ENCODE measurements around the gene NCOA3. TPM values are rescaled to one million over a fixed set of nuclear protein-coding genes. Genes with fewer than 3 reads are reported as not detected.

NCOA3 gene
- total and polyA plus RNA-seq, 3 donors from 2014 or later = 18.1 to 32.5 (median 27.6) TPM

- no peaks in the 10 kb centered on the region for H3K36me3 ChIP-seq (ENCODE audit: low read depth, missing control alignments)
- no peaks in the 10 kb centered on the region for H3K4me1 ChIP-seq
- H3K27me3 ChIP-seq = no peaks in the 10 kb centered on the region
- H3K27ac ChIP-seq = no peak overlapping the region
- intact Hi-C loops (cut with DNase I; ENCODE audit: low total_unique reads) = no loop called here
- H3K4me3 ChIP-seq = no peak overlapping the region
- no peaks in the 10 kb centered on the region for H3K9me3 ChIP-seq
- 67 to 83% methylated on average over 9 to 15 of the region's 15 CpGs for WGBS, 2 donors
- peak; percentile 56 for DNase-seq
- TF ChIP-seq POLR2A (IDR thresholded peaks at IDR 0.05) (no peak), CTCF (IDR thresholded peaks at IDR 0.05) (peak in 2 of 3 experiments; percentile 67 to 74)
Measured at GRCh38 chr20:47677635-47678453, 176.2 kb downstream of the NCOA3 start.

- no peak overlapping the region for H3K27ac ChIP-seq
- DNase-seq = no peak
- 95 to 96% methylated on average over 16 to 17 of the region's 17 CpGs for WGBS, 2 donors
- intact Hi-C loops (cut with DNase I; ENCODE audit: low total_unique reads) = no loop called here
- no peaks in the 10 kb centered on the region for H3K27me3 ChIP-seq
- no peaks in the 10 kb centered on the region for H3K9me3 ChIP-seq
- no peaks in the 10 kb centered on the region for H3K36me3 ChIP-seq (ENCODE audit: low read depth, missing control alignments)
- no peak overlapping the region for H3K4me3 ChIP-seq
- no peaks in the 10 kb centered on the region for H3K4me1 ChIP-seq
- TF ChIP-seq POLR2A (IDR thresholded peaks at IDR 0.05) (no peak), CTCF (IDR thresholded peaks at IDR 0.05) (no peak)
Measured at GRCh38 chr20:47678536-47678935, 176.8 kb downstream of the NCOA3 start.

DNA sequence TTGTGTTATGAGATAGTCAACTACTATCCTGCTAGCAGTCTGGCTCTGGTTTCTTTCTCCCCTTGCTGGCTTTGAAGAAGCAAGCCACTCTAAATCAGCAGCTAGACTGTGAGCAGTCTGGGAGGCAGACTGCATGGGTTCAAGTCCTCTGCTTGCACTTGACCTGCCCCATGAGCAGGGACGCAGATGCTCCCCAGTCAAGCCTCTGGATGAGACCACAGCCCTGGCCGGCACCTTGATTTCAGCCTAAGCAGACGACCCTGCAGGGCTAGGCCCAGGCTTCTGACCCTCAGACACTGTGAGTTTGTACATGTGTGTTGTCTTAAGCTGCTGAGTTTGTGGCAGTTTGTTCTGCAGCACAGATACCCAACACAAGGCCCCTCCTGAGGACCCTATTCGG is 177.8 kb downstream of the NCOA3 start:
- no peaks in the 10 kb centered on the region for H3K36me3 ChIP-seq (ENCODE audit: low read depth, missing control alignments)
- intact Hi-C loops (cut with DNase I; ENCODE audit: low total_unique reads) = no loop called here
- no peaks in the 10 kb centered on the region for H3K27me3 ChIP-seq
- no peaks in the 10 kb centered on the region for H3K9me3 ChIP-seq
- no peak for DNase-seq
- no peaks in the 10 kb centered on the region for H3K4me1 ChIP-seq
- no peak overlapping the region for H3K27ac ChIP-seq
- TF ChIP-seq CTCF (IDR thresholded peaks at IDR 0.05) = no peak
- no peak for TF ChIP-seq POLR2A (IDR thresholded peaks at IDR 0.05)
- 91 to 97% methylated on average over 4 of the region's 4 CpGs for WGBS, 2 donors
- no peak overlapping the region for H3K4me3 ChIP-seq

DNA sequence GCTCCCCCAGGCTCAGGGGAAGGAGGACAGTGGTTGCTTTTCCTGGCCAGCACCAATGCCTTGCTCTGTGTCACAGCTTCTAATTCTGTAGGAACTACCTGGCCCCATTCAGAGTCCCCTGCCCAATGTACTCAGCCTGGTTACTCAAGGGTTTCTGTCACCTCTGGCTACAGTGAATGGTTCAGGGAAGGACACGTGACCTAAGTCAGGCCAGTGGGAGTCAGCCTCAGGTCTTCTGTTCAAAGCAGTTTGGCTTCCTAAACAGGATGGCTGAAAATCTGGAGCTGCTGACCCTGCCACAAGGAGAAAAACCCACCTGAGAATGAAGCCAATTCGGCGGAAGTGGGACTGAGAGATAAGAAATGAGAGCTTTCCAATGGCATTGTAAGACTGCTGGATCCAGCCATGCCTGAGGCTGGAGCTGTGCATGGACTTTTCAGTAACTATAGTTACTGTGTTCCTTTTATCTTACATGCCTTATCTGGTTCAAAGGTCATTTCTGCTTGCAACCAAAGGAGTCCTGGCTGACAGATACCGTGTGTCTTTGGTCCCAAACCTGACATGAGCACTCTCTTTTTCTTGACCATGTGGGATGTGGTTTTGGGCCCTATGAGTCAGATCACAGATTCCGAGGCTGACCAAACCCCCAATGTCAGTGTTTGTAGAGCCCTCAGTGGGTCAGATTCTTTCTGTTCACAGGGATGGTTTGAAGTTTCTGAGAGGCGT is 179.3 kb downstream of the NCOA3 start:
- Histone ChIP-seq H3K27ac (no peak overlapping the region), H3K36me3 (ENCODE audit: low read depth, missing control alignments) (no peaks in the 10 kb centered on the region), H3K9me3 (no peaks in the 10 kb centered on the region), H3K4me3 (no peak overlapping the region), H3K4me1 (no peaks in the 10 kb centered on the region), H3K27me3 (no peaks in the 10 kb centered on the region)
- WGBS, 2 donors = 82 to 92% methylated on average over 6 of the region's 6 CpGs
- intact Hi-C loops (cut with DNase I; ENCODE audit: low total_unique reads) = no loop called here
- TF ChIP-seq POLR2A (IDR thresholded peaks at IDR 0.05) (no peak), CTCF (IDR thresholded peaks at IDR 0.05) (no peak)
- DNase-seq = no peak
